Umbilical cord (tissue), 2 donors: ENCODE data around the gene RANBP1. TPM values are rescaled to one million over a fixed set of nuclear protein-coding genes. Genes with fewer than 3 reads are reported as not detected.

Experiments used
- DNase-seq: peaks from one replicate; pipeline ENCODE4 v3.0.0-alpha.2; 2015; ENCODE audit warnings: low spot score
- total RNA-seq: library from RNA; depleted of rRNA; stranded (reverse); fragments of >200 nt; gene quantifications from one replicate; pipeline ENCODE4 v1.2.3, GENCODE V29; 2014; ENCODE audit warnings: low replicate concordance; ENCODE audit not compliant: insufficient read depth

RANBP1 gene
- total RNA-seq, 1 donor from 2014 or later = 265 TPM

DNA sequence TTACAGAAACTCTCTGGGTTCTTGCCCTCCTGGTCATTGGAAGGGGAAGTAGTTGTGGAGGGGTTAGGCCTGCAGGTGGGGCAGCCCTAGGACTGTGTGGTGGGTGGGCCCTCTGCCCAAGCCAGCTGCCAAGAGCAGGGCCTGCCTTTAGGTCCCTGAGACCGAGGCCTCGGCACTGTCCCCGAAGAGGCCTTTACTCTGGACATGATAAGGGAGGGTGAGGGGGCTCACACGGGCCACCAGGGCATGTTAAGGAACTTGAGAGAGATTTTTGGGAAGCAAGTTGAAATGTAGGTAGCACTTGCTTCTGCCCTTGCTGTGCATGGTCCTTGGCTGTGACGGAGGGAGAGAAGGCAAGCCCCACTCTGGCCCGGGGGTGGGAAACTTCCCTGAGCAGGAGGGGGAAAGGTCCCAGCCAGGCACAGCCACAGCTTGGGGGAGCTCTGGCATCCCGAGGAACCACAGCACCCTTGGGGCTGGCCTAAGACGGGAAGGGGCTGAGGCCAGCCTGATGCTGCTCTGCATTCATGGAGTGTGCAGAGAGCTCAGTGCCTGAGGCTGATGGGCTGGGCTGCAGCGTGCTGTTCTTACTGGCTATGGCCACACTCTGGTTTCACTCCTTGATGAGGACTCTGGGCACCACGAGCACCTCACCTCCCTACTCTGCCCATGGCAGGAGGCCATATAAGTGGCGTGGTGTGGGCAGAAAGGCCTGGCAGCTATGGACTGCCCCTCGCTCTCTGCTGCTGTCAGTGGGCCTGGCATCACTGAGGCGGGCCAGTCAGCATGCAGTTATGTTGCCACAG is 7.8 kb upstream of the RANBP1 start:
- DNase-seq = no peak

DNA sequence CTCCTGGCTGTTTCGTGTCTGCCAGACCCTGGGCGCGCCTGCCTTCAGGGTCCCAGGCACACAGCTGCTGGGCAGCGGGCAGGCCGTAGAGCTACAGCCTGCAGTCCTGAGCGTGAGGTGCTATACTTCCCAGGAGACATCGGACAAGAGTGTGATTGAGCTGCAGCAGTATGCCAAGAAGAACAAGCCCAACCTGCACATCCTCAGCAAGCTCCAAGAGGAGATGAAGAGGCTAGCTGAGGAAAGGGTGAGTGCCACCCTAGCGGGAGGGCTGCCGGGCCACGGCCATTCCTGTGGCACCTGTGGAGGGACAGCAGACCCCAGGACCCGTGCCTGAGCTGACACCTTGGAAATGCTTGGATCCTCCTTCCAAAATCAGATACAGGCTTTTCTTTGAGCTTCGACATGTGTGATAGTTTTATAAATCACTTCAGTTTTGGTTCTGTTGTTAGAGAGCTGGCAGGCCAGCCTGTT is 7.1 kb upstream of the RANBP1 start:
- DNase-seq = no peak

DNA sequence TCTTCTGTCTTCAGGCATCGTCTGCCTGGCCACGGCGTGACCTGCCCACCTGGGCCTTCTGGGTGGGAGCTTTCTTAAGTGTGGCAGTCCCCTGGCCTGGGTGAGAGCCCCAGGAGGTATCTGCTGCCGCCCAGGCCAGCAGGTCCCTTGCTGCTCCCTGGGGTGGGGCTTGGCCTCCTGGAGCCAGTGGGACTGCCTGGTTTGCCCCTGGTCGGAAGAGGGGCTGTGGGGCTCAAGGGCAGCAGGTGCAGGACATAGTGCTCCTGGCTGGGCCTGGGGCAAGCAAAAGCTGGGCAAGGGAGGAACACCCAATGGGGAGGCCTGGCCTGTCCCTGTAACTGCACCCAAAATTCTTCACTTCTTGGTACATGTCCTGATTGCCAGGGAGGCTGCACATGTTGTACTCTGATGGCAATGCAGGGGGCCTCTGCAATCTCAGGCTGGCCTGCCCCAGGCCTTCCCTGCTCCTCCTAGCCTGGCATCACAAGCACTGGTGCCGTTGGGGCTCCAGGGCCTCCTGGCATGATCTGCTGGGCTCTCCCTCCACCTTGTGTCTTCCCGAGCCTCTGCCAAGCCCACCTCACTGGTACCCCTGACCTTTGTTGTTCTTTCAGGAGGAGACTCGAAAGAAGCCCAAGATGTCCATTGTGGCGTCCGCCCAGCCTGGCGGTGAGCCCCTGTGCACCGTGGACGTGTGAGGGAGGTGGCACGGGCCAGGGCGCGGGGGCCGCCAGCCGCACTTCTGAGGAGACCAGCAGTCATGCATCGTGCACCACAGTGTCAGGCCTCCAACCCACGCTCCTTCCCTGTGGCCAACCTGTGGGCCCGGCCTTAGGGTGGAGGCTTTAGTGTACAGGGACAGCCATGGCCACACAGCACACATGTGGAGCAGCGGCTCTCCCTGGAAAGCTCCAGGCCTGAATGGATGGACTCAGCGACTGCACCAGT is 6.2 kb upstream of the RANBP1 start:
- no peak for DNase-seq

DNA sequence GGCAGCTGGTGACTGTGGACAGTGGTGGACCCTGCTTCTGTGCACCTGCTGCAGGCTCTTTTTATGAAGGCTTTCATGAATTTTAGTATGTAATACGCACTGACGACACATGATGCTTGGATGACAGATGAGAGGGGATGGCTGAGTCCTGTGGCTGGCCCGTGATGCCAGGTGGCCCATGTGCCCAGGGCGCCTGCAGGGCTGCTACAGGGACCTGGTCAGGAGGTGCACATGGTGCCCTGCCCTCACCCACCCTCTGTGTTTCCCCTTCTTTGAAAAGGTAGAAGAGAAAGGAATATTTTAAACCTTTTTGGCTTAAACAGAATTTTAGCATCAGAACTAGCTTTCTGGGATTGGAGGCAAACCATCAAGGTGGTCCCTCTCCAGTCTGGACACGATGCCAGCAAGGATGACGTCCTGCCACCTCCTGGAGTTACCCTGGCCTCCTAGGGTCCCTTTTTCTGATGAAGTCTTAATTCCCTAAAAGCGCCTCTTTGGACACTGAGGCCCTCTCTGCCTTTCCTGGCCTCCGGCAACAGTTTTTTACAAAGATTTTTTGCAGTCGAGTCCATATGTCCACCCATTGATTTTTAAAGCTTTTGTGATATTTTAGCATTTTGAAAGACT is 5.4 kb upstream of the RANBP1 start:
- DNase-seq = no peak

DNA sequence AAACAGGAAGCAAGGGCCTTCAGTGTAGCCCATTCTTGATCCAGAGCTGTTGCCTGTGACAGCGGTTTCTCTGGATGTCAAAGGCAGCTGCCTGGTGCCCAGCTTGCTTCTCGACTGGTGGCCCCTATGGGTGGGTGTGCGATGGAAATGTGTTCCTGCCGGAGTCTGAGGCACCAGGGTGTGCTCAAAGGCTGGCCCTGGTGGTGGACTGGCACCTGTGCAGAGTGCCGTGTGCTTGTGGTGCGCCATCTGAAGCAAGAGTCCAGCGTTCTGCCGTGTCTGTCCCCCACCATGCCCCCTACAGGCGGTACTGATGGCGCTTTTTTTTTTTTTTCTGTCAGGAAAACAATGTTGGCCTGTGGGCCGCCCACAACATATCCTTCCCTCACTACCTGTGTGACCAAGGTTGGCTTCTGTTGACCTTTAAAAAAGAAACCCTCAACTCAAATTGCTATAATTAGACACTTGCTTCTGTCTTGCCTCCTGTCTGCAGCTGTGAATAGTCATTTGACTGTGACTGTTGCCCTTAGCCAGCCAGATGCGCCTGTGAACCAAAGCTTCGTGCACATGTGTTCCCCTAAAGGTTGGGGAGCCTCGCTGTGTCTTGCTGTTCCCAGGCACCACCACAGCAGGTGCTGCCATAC is 4.7 kb upstream of the RANBP1 start:
- no peak for DNase-seq

DNA sequence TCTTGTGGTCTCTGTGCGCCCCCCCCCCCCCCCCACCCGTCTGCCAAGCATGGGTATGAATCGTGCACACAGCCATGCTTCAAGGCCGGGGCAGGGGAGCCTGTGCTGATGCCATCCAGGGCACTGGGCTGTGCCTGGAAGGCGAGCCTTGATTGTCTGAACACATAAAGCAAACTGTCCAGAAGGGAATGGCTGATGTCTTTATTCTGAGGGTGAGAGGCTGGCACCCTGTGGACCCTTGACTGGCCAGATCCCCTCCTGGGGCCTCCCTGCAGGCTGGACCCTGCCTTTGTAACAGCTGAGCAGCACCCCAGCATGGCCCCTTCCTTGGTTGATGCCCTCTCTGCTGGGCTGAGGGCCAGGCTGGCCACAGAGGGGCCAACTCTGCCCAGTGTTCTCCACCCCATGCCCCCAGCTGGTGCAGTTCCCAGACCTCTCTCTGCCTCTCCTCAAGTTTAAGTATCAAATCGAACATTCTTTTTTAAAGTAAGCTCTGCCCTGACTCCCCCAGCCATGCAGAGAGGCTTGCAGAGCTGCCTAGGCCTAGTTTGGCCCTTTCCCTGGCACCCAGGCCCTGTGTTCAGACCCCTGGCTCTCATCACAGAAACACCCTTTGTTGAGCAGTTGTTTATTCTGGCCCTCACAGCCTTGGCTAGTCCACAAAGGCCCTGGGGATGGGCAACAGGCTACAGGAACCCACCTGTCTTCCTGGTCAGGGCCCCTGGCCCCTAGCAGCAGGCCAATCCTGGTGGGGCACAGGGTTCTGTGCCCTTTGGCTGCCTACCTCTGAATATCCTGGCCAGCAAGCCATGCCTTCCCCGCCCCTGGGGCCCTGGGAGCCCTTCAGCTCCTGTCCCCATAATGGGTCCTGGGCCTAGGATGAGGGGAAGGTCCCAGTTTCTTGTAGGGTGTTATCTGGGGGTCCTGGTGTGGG is 3.9 kb upstream of the RANBP1 start:
- DNase-seq = no peak

DNA sequence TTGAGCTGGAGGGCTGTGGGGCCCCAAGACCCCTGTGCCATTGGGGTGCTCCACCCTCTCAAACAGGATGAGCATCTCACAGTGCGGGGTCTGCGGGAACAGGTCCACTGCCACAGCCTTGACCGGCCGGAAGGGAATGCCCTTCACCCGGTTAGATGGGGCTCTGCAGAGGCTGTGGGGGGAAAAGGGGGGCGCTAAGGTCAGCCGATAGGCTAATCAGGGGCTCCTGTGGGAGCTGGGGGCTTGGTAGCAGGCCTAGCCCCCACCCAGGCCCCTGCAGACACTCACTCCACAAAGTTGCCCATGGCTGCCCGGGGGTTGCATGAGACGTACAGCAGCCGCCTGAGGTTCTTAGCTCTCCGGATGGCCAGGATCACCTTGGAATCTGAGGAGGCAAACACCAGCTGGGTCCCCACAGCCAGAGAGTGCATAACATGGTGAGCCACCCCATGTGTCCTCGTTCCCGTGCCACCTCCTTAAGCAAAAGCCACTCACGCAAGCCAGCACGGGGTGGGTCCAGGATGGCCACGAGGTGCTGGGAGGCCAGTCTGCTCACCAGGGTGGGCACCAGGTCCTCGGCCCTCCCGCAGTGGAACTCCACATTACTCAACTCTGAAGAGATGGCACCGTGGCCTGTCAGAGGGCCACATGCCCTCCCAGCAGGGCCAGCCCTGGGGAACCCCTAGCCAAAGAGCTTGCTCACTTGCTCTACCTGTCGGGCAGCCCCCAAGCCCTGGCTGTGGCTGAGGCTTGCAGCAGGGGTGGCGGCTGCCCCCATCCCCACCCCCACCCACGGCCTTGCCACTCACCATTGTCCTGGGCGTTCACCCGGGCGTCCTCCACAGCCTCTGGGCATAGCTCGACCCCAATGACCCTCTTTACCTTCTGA is 3.0 kb upstream of the RANBP1 start:
- DNase-seq = no peak

DNA sequence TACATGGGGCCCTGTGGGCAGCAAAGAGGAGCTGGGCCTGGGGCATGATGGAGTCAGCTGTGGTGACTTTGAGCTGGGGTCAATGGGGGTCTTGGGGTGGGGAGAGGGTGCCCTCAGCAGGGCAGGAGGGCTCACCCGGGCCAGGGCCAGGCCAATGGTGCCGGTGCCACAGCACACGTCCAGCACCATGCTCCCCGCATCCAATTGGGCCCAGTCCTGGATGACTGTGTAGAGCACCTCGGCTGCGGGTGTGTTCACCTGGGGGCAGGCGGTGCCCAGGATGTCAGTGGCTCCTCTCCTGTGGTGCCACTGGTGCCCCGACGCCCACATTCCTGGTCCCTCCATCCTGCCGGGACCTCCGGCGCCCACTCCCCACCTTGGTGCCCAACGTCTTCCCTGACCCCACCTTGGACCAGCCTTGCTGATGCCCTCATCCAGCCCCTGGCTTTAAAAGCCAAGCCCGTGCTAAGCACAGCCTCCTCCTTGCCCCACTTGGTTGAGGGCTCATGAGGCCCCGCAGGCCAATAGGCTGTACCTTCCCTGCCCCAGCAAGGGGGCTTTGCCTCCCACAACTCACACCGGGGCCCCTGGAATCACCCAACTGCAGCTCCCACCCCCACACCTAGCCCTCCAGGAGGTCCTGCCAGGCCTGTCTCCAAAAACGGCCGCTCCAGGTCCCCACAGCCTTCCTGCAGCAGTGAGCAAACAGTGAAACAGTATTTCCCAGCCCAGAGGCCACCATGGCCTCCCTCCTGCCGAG is 2.2 kb upstream of the RANBP1 start:
- no peak for DNase-seq

DNA sequence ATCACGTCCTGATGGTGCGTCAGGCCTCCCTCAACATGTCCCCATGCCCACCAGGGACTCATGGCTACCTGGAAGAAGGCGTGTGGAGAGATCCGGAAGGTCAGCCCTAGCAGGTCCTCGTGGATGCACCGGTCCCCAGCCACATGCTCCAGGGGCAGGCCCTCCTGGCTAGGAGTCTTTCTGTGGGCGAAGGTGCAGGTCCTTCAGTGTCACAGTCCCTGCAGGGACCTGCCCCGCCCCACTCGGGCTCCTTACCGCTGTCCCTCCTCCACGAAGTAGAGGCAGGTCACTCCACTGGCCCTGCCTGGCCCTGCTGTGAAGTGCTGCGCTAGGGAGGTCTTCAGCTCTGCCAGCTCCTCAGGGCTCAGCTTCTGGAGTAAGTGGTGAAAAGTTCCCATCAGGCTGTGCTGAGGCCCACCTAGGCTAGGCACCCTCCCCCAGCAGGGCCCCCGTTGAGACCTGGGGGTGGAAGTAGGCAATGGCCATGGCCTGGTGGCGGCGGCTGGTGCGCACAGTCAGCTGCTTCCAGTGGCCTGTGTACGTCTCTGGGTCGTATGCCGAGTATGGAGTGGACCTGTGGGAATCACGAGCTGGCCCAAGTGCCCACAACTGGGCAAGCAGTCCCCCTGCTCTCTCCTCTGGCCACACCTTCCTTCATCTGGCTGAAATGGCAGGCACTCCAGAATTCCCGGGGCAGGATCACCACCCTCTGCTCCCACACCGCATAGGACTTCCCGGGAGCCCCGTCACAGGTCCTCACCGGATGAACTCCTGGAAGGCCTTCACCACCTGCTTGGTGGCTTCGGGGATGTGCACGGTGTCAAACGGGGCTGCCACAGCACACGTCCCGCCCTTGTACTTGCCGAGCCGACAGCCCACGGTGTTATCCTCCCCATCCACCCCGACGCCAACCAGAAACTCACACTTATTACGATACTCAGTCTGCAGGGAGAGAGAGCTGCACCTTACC is 1.1 kb upstream of the RANBP1 start:
- no peak for DNase-seq

DNA sequence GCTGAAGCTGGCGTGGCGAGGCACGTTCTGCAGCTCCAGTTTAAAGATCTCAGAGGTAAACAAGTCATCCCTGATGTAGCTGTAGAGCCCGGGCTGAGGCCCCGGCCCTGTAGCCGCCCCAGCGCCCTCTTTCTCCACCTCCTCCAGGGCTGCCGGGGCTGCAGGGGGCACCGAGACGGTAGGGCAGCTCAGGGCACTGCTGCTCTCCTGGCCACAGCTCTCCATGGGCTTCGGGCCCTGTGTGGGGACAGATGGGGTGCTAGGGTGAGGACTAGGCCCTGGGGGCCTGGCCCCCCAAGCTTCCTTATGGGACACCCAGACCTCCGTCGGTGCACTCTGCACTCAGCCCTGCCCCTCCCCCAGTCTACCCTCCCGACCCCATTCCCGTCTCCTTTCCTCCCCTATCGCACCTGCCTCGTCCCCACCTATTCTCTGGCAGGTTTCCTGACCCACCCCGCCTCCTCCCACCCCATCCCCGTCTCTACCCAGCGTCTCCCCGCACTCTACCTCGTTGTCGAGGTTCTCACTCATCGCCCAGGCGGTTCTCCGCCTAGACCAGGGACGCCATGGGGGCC is 559 bp downstream of the RANBP1 start:
- DNase-seq = no peak

DNA sequence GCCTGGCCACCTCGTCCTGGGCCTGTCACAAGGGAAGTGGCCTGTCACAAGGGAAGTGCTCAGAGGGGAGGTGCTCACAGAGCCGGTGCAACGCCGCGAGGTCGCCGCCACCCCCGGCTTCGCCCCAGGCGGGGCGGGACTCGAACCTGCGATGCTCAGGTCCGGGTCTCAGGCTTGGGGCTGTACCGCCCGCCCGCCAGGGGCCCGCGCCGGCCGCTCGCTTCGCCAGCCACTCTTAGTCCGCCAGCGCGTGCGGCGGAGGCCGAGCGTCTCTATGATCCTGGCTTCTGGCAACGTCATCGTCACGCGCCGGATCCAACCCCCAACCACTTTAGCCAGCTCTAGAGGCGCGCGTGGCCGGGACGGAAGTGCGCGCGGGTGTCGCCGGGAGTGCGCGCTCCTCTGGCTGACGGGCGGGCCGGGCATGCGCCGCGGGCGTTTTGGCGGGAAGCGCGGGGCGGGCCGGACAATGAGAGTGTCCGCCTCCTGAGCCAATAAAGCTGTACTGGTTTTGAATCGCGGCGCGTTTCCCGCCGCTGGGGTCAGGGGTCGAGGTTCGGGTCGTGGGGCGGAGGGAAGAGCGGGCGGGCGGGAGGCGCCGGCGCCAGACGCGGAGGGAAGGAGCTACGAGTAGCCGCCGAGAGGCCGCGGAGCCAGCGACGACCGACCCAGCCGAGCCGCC is 1.2 kb downstream of the RANBP1 start, which contains the start of gene TRMT2A:
Gene TRMT2A, minus strand, starts transcription at position 276 of the 682 bp plus-strand sequence. CDS start 320 bp downstream, outside the sequence.
- peak; percentile 99 for DNase-seq

DNA sequence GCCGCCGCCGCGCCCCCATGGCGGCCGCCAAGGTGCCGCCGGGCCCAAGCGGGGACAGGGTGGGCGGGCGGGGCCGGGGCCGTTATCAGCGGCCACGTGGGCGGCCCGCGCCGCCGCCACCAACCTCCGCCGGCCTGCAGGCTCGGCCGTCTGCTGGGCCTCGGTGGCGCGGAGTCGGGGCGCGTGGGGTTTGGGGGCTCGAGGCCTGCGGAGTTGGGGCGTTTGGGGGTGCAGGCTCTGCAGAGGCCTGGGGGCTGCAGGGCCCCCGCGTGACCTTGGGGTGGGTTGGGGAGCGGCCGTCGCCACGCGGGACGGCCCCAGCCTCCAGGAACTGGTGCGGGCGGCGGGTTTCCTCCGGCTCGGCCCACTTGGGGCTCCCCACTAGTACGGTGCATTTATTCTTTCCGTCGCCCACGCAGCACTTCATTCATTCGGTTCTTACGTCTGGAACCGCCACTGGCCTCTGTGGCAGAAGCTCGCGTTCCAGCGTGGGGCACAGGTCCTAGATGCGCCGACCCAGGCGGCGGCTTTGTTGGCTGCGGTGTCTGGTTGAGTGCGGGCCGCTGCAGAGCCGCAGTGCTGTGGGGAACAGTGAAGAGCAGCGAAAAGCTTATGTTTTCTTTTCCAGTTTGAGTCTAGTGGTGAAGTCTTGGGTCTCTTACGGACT is 1.9 kb downstream of the RANBP1 start:
- no peak for DNase-seq

DNA sequence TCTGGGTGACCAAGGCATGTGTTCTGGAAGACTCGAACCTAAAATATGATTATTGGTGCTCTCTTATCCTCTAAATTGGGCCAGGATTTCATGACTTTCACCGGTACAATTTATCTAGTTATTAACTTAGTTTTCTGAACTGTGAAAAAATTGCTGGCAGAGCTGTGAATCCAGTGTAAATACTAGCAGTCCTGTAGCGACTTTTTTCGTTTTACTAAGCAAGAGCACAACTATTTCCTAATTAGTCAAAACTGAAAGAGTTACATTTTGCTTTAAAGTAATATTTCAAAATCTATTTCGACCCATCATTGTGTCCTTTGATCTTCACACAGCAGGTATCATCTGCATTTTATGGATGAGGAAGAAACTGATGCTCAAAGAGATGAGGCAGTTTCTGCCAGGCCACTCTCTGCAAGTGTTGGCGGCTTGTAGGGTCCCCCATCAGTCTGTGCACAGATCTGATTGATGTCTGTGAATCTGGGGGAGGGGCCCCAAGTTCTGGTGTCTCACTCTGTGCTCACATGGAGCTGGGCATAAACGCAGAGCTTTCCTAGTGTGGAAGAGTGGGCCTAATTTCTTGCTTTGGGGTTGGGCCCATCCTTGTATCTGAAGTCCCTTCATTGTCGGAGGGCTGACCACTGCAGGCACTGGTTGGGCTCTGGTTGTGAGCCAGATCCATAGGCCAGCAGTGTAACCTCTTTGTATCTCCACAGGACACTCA is 2.6 kb downstream of the RANBP1 start:
- DNase-seq = no peak

DNA sequence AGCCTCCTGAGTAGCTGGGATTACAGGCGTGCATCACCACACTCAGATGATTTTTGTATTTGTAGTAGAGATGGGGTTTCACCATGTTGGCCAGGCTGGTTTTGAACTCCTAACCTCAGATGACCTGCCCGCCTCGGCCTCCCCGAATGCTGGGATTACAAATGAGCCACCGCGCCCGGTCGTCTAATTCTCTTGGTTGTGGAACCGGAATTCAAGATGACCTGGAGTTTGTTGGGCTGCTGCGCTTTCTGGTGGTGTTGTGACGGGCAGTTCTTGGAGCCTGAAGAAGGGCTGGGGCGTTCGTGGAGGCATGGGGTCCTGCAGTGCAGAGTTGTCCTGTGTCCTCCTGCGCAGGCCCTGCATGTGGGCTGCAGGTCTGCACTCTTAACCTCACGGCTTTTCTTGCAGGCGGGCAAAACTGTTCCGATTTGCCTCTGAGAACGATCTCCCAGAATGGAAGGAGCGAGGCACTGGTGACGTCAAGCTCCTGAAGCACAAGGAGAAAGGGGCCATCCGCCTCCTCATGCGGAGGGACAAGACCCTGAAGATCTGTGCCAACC is 6.0 kb downstream of the RANBP1 start:
- DNase-seq = no peak
